ENCODE results near the gene DNAH12.

DNA sequence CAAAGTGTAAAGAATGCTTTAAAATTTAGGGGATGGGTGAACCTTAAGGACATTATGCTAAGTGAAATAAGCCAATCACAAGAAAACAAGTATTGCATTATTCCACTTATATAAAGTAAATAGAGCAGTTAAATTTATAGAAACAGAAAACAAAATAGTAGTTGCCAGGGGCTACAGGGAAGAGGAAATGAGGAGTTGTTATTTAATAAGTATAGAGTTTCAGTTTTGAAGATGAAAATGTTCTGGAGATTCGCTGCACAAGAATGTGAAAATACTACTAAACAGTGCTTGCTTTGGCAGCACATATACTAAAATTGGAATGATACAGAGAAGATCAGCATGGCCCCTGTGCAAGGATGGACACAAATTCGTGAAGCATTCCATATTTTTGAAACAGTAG, 32.0 kb downstream of the DNAH12 start:
- TF ChIP-seq EZH2phosphoT487 (IDR thresholded peaks at IDR 0.05; ENCODE audit: insufficient read depth, low read depth): no peak
- TF ChIP-seq EZH2 (IDR thresholded peaks at IDR 0.05; ENCODE audit: insufficient read depth, poor library complexity, severe bottlenecking): no peak
